PC-3 (cell line): ENCODE results near the gene SULF2. TPM values are rescaled to one million over a fixed set of nuclear protein-coding genes. Genes with fewer than 3 reads are reported as not detected.
A peak's percentile ranks its signal among the peaks of the same experiment; 100 is the strongest.

ENCODE experiments used
- ATAC-seq: fragments of 200-7000 bp; cut with Tn5 transposase; 2 replicates; pipeline ENCODE4 v1.9.1; 2020; ENCODE audit warnings: mild to moderate bottlenecking, moderate library complexity
- BruUV-seq: library from RNA; stranded (reverse); fragments of 400-500 nt; replicated peaks from 2 replicates; lab custom pipeline; 2021; lab: Mats Ljungman, UMichigan
- CTCF ChIA-PET: fragments of 300-600 bp; sonication (Branson Sonifier 250); formaldehyde crosslinking; loops from one replicate; lab custom pipeline; 2022; ENCODE audit warnings: antibody characterized with exemption; lab: Charles Lee
- POLR2A ChIA-PET: fragments of 300-600 bp; sonication (Branson Sonifier 250); formaldehyde crosslinking; loops from one replicate; lab custom pipeline; 2022; ENCODE audit warnings: antibody characterized with exemption; ENCODE audit not compliant: unreplicated experiment; lab: Charles Lee
- DNase-seq: peaks from one replicate; pipeline ENCODE4 v3.0.0-alpha.2; 2015
- H2AFZ ChIP-seq: fragments of 300-600 bp; sonication (generic); 2 replicates; pipeline ENCODE4 v1.6.0; 2016; ENCODE audit warnings: antibody characterized with exemption, low read length
- H3F3A ChIP-seq: fragments of 300-600 bp; sonication (generic); one replicate; pipeline ENCODE4 v1.6.0; 2017; ENCODE audit warnings: antibody characterized with exemption, low read length, control low read depth, mild to moderate bottlenecking; ENCODE audit not compliant: unreplicated experiment
- H3K27ac ChIP-seq: fragments of 300-600 bp; sonication (generic); 2 replicates; pipeline ENCODE4 v1.5.1; 2016; ENCODE audit warnings: mild to moderate bottlenecking, low read length
- H3K27me3 ChIP-seq: fragments of 300-600 bp; sonication (generic); 2 replicates; pipeline ENCODE4 v1.6.1; 2016; ENCODE audit warnings: low read length, mixed read lengths
- H3K36me3 ChIP-seq: fragments of 300-600 bp; sonication (generic); 2 replicates; pipeline ENCODE4 v1.6.1; 2016; ENCODE audit warnings: low read depth, mixed run types, low read length, mixed read lengths
- H3K4me1 ChIP-seq: fragments of 300-600 bp; sonication (generic); 2 replicates; pipeline ENCODE4 v1.5.1; 2016; ENCODE audit warnings: low read length; ENCODE audit not compliant: insufficient read depth
- H3K4me2 ChIP-seq: fragments of 300-600 bp; sonication (generic); 2 replicates; pipeline ENCODE4 v1.6.0; 2016; ENCODE audit warnings: low read length
- H3K4me3 ChIP-seq: fragments of 300-600 bp; sonication (generic); 2 replicates; pipeline ENCODE4 v1.5.1; 2016; ENCODE audit warnings: mild to moderate bottlenecking, low read length, mixed read lengths
- H3K79me2 ChIP-seq: fragments of 300-600 bp; sonication (generic); 2 replicates; pipeline ENCODE4 v1.6.1; 2017; ENCODE audit warnings: low read length, mixed read lengths
- H3K9ac ChIP-seq: fragments of 300-600 bp; sonication (generic); 2 replicates; pipeline ENCODE4 v1.6.0; 2016; ENCODE audit warnings: mild to moderate bottlenecking, low read length
- H3K9me2 ChIP-seq: fragments of 300-600 bp; sonication (generic); replicated peaks from 2 replicates; pipeline ENCODE4 v1.6.1; 2016; ENCODE audit warnings: mixed run types, low read length, mixed read lengths
- H3K9me3 ChIP-seq: fragments of 300-600 bp; sonication (generic); 2 replicates; pipeline ENCODE4 v1.6.1; 2016; ENCODE audit warnings: low read length, mixed read lengths
- H4K20me1 ChIP-seq: fragments of 300-600 bp; sonication (generic); 2 replicates; pipeline ENCODE4 v1.6.1; 2016; ENCODE audit warnings: low read length, mixed read lengths
- CTCF ChIP-seq: fragments of 300-600 bp; sonication (generic); conservative IDR thresholded peaks from 2 replicates; pipeline ENCODE4 v1.5.1; 2017; ENCODE audit warnings: antibody characterized with exemption, low read depth, mild to moderate bottlenecking, low read length
- EZH2 ChIP-seq: fragments of 300-600 bp; sonication (generic); IDR thresholded peaks from one replicate; pipeline ENCODE4 v1.6.1; 2017; ENCODE audit warnings: antibody characterized with exemption, mild to moderate bottlenecking, low read length; ENCODE audit not compliant: unreplicated experiment
- EZH2phosphoT487 ChIP-seq: fragments of 300-600 bp; sonication (generic); IDR thresholded peaks from 2 replicates; pipeline ENCODE4 v1.6.1; 2018; ENCODE audit warnings: mild to moderate bottlenecking, antibody characterized with exemption, low read length, borderline replicate concordance
- intact Hi-C: fragments of 100-400 bp; cut with micrococcal nuclease; formaldehyde crosslinking; loops from 2 replicates; pipeline ENCODE4 v1.9.0; 2023
- total RNA-seq: library from RNA; depleted of rRNA; stranded (reverse); fragments of >200 nt; gene quantifications from 2 replicates; pipeline ENCODE4 v1.2.3, GENCODE V29; 2014

SULF2 gene
- total RNA-seq, 1 experiment from 2014 or later: 340 TPM

DNA sequence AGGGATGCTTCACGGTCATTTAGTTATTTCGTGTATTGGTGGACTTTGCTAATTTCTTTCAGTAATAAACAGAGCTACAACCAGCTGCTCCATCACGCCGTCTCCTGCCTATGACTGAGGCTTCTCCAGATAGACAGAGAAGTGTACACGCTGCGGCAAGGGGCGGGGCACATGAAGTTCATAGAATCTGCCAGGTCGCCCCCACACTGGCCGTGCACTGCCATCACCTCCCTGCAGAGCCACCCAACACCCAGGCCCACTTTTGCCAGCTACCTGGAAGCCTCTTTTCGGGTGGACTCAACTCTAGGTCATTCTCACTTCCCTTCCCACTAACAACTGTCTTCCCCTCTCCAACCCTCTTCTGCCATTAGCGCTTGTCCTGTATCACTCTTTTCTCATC, 88.4 kb downstream of the SULF2 start:
- CTCF ChIA-PET: no interaction called here
- no peaks in the 10 kb centered on the region for H4K20me1 ChIP-seq
- TF ChIP-seq EZH2phosphoT487 (no peak), EZH2 (no peak), CTCF (no peak)
- peaks cover 74% of the 10 kb centered on the region for H3K36me3 ChIP-seq
- no peak overlapping the region for H2AFZ ChIP-seq
- POLR2A ChIA-PET: no interaction called here
- H3K4me2 ChIP-seq: no peak overlapping the region
- ATAC-seq (no peak), DNase-seq (no peak)
- no peaks in the 10 kb centered on the region for H3K27me3 ChIP-seq
- no peaks in the 10 kb centered on the region for H3K9me2 ChIP-seq
- H3K9me3 ChIP-seq: peaks cover 14% of the 10 kb centered on the region
- H3K79me2 ChIP-seq: no peaks in the 10 kb centered on the region
- H3F3A ChIP-seq: no peaks in the 10 kb centered on the region
- no peak overlapping the region for H3K9ac ChIP-seq
- H3K4me1 ChIP-seq: no peaks in the 10 kb centered on the region
- H3K4me3 ChIP-seq: no peak overlapping the region
- no peak overlapping the region for H3K27ac ChIP-seq
- no TSS peak for BruUV-seq
- intact Hi-C loops: no loop called here

DNA sequence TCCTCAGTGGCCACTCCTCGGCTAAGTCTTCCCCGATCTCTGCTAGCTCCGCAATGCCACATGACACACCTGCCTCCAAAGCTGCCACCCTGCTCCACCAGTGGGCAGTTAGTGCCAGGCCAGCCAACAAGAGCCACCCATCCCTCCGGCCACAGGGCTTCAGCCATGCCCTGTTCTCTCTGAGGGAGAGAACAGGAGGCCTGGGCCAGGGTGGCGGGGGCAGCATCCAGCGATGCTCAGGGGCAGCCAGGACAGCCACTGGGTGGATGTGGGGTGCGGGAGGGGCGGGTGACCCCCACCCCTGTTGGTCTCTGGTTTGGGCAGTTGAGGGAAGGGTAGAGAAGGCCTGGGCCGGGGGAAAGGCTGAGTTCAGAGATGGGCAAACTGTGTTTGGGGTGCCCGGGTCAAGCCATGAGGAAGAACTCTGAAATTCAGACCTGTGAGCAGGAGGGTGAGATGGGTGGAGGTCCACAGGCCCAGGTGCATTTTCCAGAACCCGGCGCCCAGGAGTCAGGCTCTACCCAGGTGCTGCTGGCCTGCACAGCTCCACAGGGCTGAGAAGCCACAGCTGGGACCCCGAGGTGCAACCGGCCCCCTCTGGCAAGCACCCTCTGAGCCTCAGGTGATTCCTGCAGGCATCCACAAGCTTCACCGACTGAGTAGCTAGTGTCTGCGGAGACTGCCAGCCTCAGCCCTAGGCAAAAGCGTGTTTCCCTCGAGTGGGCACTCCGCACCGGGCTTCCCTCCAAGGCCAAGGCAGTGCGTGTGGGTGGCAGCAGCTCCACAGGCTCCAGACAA, 91.1 kb downstream of the SULF2 start:
- Histone ChIP-seq H3K9me3 (peaks cover 23% of the 10 kb centered on the region), H3K9ac (no peak overlapping the region), H4K20me1 (no peaks in the 10 kb centered on the region), H3K9me2 (no peaks in the 10 kb centered on the region), H3K4me2 (no peak overlapping the region), H3K4me3 (no peak overlapping the region), H3K79me2 (no peaks in the 10 kb centered on the region), H3K27ac (no peak overlapping the region), H2AFZ (no peak overlapping the region), H3K36me3 (peaks cover 81% of the 10 kb centered on the region), H3F3A (no peaks in the 10 kb centered on the region), H3K27me3 (no peaks in the 10 kb centered on the region), H3K4me1 (no peaks in the 10 kb centered on the region)
- POLR2A ChIA-PET: interaction anchor here (0.5 kb wide), 1 partner anchor 229 kb away, joined by 15 read pairs; no protein-coding TSS in a partner anchor
- ATAC-seq (no peak), DNase-seq (no peak)
- intact Hi-C loops: no loop called here
- no peak for TF ChIP-seq EZH2phosphoT487
- no peak for TF ChIP-seq EZH2
- TF ChIP-seq CTCF: no peak
- BruUV-seq: no TSS peak
- CTCF ChIA-PET: no interaction called here

GRCh38 chr20:47691625-47692024, 93.7 kb downstream of the SULF2 start:
- Histone ChIP-seq H3K27ac (no peak overlapping the region), H3K4me1 (no peaks in the 10 kb centered on the region), H4K20me1 (no peaks in the 10 kb centered on the region), H3K79me2 (no peaks in the 10 kb centered on the region), H3K27me3 (no peaks in the 10 kb centered on the region), H3K9me3 (peaks cover 23% of the 10 kb centered on the region), H3K4me2 (no peak overlapping the region), H2AFZ (no peak overlapping the region), H3F3A (no peaks in the 10 kb centered on the region), H3K4me3 (no peak overlapping the region), H3K9me2 (no peaks in the 10 kb centered on the region), H3K36me3 (peaks cover 83% of the 10 kb centered on the region), H3K9ac (no peak overlapping the region)
- intact Hi-C loops: no loop called here
- ChIA-PET CTCF (no interaction called here), POLR2A (no interaction called here)
- BruUV-seq: no TSS peak
- TF ChIP-seq EZH2phosphoT487 (no peak), EZH2 (no peak), CTCF (no peak)
- DNase-seq: peak; percentile 22
- ATAC-seq: no peak
